Progenitor cell of endocrine pancreas (in vitro differentiated cells): Measurements from ENCODE around the gene LGALS9C. TPM values are rescaled to one million over a fixed set of nuclear protein-coding genes. Genes with fewer than 3 reads are reported as not detected.
"Not testable (repeated sequence)": the region's sequence is repeated elsewhere in the genome, so short reads cannot be mapped to it uniquely, and the experiment has no call there.

Source experiments
- DNase-seq: peaks from one replicate; pipeline ENCODE4 v3.0.0; 2021; ENCODE audit warnings: low spot score; ENCODE audit not compliant: unreplicated experiment
- H3K27ac Mint-ChIP-seq: 2 replicates; pipeline ENCODE4 v1.8.0; 2021; ENCODE audit warnings: mild to moderate bottlenecking, moderate library complexity, mixed read lengths
- H3K27me3 Mint-ChIP-seq: 2 replicates; pipeline ENCODE4 v1.8.0; 2021; ENCODE audit warnings: mixed read lengths
- H3K36me3 Mint-ChIP-seq: 2 replicates; pipeline ENCODE4 v1.8.0; 2022; ENCODE audit warnings: mixed read lengths; ENCODE audit not compliant: insufficient read depth
- H3K4me1 Mint-ChIP-seq: 2 replicates; pipeline ENCODE4 v1.8.0; 2021; ENCODE audit warnings: low read depth, mixed read lengths
- H3K4me3 Mint-ChIP-seq: 2 replicates; pipeline ENCODE4 v1.8.0; 2021; ENCODE audit warnings: low read depth, mild to moderate bottlenecking, moderate library complexity, mixed read lengths
- H3K9me3 Mint-ChIP-seq: 2 replicates; pipeline ENCODE4 v1.8.0; 2021; ENCODE audit warnings: low read depth, mixed read lengths
- total RNA-seq: library from RNA; stranded (reverse); gene quantifications from 2 replicates; pipeline ENCODE4 v1.2.1, GENCODE V29; 2021

LGALS9C gene
- total RNA-seq, 1 donor from 2014 or later = not detected

GRCh38 chr17:18521100-18521499, 44.5 kb downstream of the LGALS9C start:
- H3K36me3 Mint-ChIP-seq, H3K4me1 Mint-ChIP-seq, H3K9me3 Mint-ChIP-seq, H3K27me3 Mint-ChIP-seq, H3K4me3 Mint-ChIP-seq, H3K27ac Mint-ChIP-seq, DNase-seq: not testable (repeated sequence)

GRCh38 chr17:18525015-18525414, 48.4 kb downstream of the LGALS9C start:
- H3K4me1 Mint-ChIP-seq, H3K4me3 Mint-ChIP-seq, H3K36me3 Mint-ChIP-seq, H3K27ac Mint-ChIP-seq, H3K9me3 Mint-ChIP-seq, H3K27me3 Mint-ChIP-seq, DNase-seq: not testable (repeated sequence)

GRCh38 chr17:18526168-18526800, 49.7 kb downstream of the LGALS9C start:
- DNase-seq, H3K27me3 Mint-ChIP-seq, H3K4me3 Mint-ChIP-seq, H3K4me1 Mint-ChIP-seq, H3K27ac Mint-ChIP-seq, H3K9me3 Mint-ChIP-seq, H3K36me3 Mint-ChIP-seq: not testable (repeated sequence)

- not testable (repeated sequence) for H3K27me3 Mint-ChIP-seq, H3K4me3 Mint-ChIP-seq, DNase-seq, H3K27ac Mint-ChIP-seq, H3K36me3 Mint-ChIP-seq, H3K9me3 Mint-ChIP-seq, H3K4me1 Mint-ChIP-seq
These were observed 50.8 kb downstream of the LGALS9C start for GRCh38 chr17:18527354-18527753.

- not testable (repeated sequence) for H3K4me1 Mint-ChIP-seq, H3K27me3 Mint-ChIP-seq, H3K4me3 Mint-ChIP-seq, H3K36me3 Mint-ChIP-seq, H3K27ac Mint-ChIP-seq, H3K9me3 Mint-ChIP-seq, DNase-seq
These were observed 51.8 kb downstream of the LGALS9C start for GRCh38 chr17:18528435-18528834.

- not testable (repeated sequence) for H3K27ac Mint-ChIP-seq, DNase-seq, H3K4me1 Mint-ChIP-seq, H3K36me3 Mint-ChIP-seq, H3K4me3 Mint-ChIP-seq, H3K27me3 Mint-ChIP-seq, H3K9me3 Mint-ChIP-seq
These were observed 52.4 kb downstream of the LGALS9C start for GRCh38 chr17:18528899-18529500.

- not testable (repeated sequence) for H3K9me3 Mint-ChIP-seq, H3K36me3 Mint-ChIP-seq, H3K4me1 Mint-ChIP-seq, DNase-seq, H3K27ac Mint-ChIP-seq, H3K4me3 Mint-ChIP-seq, H3K27me3 Mint-ChIP-seq
These were observed 53.8 kb downstream of the LGALS9C start for GRCh38 chr17:18530405-18530804.

GRCh38 chr17:18542234-18542633, 65.6 kb downstream of the LGALS9C start:
- DNase-seq, H3K27me3 Mint-ChIP-seq, H3K9me3 Mint-ChIP-seq, H3K36me3 Mint-ChIP-seq, H3K4me3 Mint-ChIP-seq, H3K27ac Mint-ChIP-seq, H3K4me1 Mint-ChIP-seq: not testable (repeated sequence)

GRCh38 chr17:18542907-18543306, 66.3 kb downstream of the LGALS9C start:
- not testable (repeated sequence) for H3K27me3 Mint-ChIP-seq, H3K27ac Mint-ChIP-seq, DNase-seq, H3K9me3 Mint-ChIP-seq, H3K4me3 Mint-ChIP-seq, H3K36me3 Mint-ChIP-seq, H3K4me1 Mint-ChIP-seq

Other genes starting within 250 kb of the LGALS9C start
- gene FLII, start 218.1 kb upstream of the LGALS9C start, total RNA-seq = 256 and 260 TPM in 2 replicates
- 18.4 and 22.2 TPM in 2 replicates for gene MIEF2, start 216.1 kb upstream of the LGALS9C start, total RNA-seq
- gene TOP3A, start 161.8 kb upstream of the LGALS9C start, total RNA-seq = 60.4 and 63.2 TPM in 2 replicates
- gene SMCR8, start 161.5 kb upstream of the LGALS9C start, total RNA-seq = 16.6 and 17.7 TPM in 2 replicates
- 36.1 and 36.6 TPM in 2 replicates for gene SHMT1, start 113.2 kb upstream of the LGALS9C start, total RNA-seq
- gene EVPLL, start 99.0 kb upstream of the LGALS9C start, total RNA-seq = not detected in 2 replicates
- 0.14 and 0.16 TPM in 2 replicates for gene TBC1D28, start 167.6 kb downstream of the LGALS9C start, total RNA-seq
- gene FOXO3B, start 205.5 kb downstream of the LGALS9C start, total RNA-seq = 19.3 and 20.4 TPM in 2 replicates